Thyroid gland (tissue), 4 donors: ENCODE results near the gene C3orf80.

ENCODE experiments used
- CTCF ChIP-seq, 6 experiments: fragments of 200-600 bp in 3 of 6; fragments of 450-650 bp in 3 of 6; sonication (generic) in 3 of 6; IDR thresholded peaks; one replicate each; pipeline ENCODE4 v1.5.1; 2016 to 2019; ENCODE audit warnings: antibody characterized with exemption in 6 of 6, mild to moderate bottlenecking in 2 of 6, inconsistent platforms in 1 of 6, moderate library complexity in 1 of 6
- POLR2A ChIP-seq, 2 donors: fragments of 450-650 bp; IDR thresholded peaks; one replicate each; pipeline ENCODE4 v1.6.1; 2017; ENCODE audit warnings: antibody characterized with exemption in 2 of 2, mild to moderate bottlenecking in 2 of 2, moderate library complexity in 1 of 2

GRCh38 chr3:160196511-160197104, 28.6 kb upstream of the C3orf80 start:
- TF ChIP-seq CTCF (IDR thresholded peaks at IDR 0.05) (no peak), POLR2A (IDR thresholded peaks at IDR 0.05) (no peak)
